ENCODE results near the gene SAMD5.

- no peak for TF ChIP-seq POLR2A (IDR thresholded peaks at IDR 0.05)
- TF ChIP-seq POLR2AphosphoS5 (IDR thresholded peaks at IDR 0.05): no peak
- TF ChIP-seq CTCF (IDR thresholded peaks at IDR 0.05): no peak
- TF ChIP-seq EP300 (IDR thresholded peaks at IDR 0.05): no peak
These were observed 58.8 kb downstream of the SAMD5 start for GRCh38 chr6:147567141-147567805.
